CD4-positive, alpha-beta T cell treated with Interleukin-15 for 4 hours (primary cell): ENCODE data around the gene FCN2.
"Not testable (repeated sequence)": the region's sequence is repeated elsewhere in the genome, so short reads cannot be mapped to it uniquely, and the experiment has no call there.

Source experiments
- DNase-seq: peaks from one replicate; pipeline ENCODE4 v3.0.0-alpha.2; 2020; ENCODE audit warnings: low spot score

FCN2 gene

GRCh38 chr9:134847752-134848432, 32.7 kb upstream of the FCN2 start:
- DNase-seq: no peak

- DNase-seq: no peak
Observed at GRCh38 chr9:134848504-134848903, 32.1 kb upstream of the FCN2 start.

GRCh38 chr9:134850611-134851010, 30.0 kb upstream of the FCN2 start:
- DNase-seq: no peak

GRCh38 chr9:134851020-134851419, 29.6 kb upstream of the FCN2 start:
- no peak for DNase-seq

- DNase-seq: no peak
Observed at GRCh38 chr9:134852906-134853654, 27.5 kb upstream of the FCN2 start.

- DNase-seq: no peak
Observed at GRCh38 chr9:134853893-134854292, 26.7 kb upstream of the FCN2 start.

- DNase-seq: no peak
Observed at GRCh38 chr9:134854541-134854981, 26.0 kb upstream of the FCN2 start.

GRCh38 chr9:134855231-134855899, 25.2 kb upstream of the FCN2 start:
- DNase-seq: no peak

- no peak for DNase-seq
Observed at GRCh38 chr9:134855900-134856377, 24.7 kb upstream of the FCN2 start.

- not testable (repeated sequence) for DNase-seq
Observed at GRCh38 chr9:134857451-134857850, 23.2 kb upstream of the FCN2 start.

GRCh38 chr9:134858051-134858841, 22.4 kb upstream of the FCN2 start:
- DNase-seq: no peak

- DNase-seq: no peak
Observed at GRCh38 chr9:134860510-134860909, 20.1 kb upstream of the FCN2 start.

GRCh38 chr9:134861595-134862334, 18.8 kb upstream of the FCN2 start:
- no peak for DNase-seq

- DNase-seq: no peak
Observed at GRCh38 chr9:134863306-134863902, 17.2 kb upstream of the FCN2 start.

- no peak for DNase-seq
Observed at GRCh38 chr9:134863941-134864820, 16.4 kb upstream of the FCN2 start.

GRCh38 chr9:134864821-134865190, 15.8 kb upstream of the FCN2 start:
- no peak for DNase-seq

- no peak for DNase-seq
Observed at GRCh38 chr9:134867917-134868750, 12.5 kb upstream of the FCN2 start.

- no peak for DNase-seq
Observed at GRCh38 chr9:134868751-134869553, 11.7 kb upstream of the FCN2 start.
